ENCODE results near the gene TRIM6.

- TF ChIP-seq COPS2 (conservative IDR thresholded peaks at IDR 0.05) (no peak), CBX1 (IDR thresholded peaks at IDR 0.05; ENCODE audit: low read depth) (no peak), MTF1 (CRISPR knock-in tag; IDR thresholded peaks at IDR 0.05; ENCODE audit: borderline replicate concordance) (no peak), CTCF (IDR thresholded peaks at IDR 0.05 in 2 of 3, conservative IDR thresholded peaks at IDR 0.05 in 1 of 3; ENCODE audit: insufficient read depth in 2 of 3, low read depth in 1 of 3, low read length in 3 of 3) (no peak), CHD1 (IDR thresholded peaks at IDR 0.05; ENCODE audit: low read length) (no peak), IRF2 (CRISPR knock-in tag; IDR thresholded peaks at IDR 0.05) (no peak), ELF1 (tag; IDR thresholded peaks at IDR 0.05) (no peak)
Observed at GRCh38 chr11:5593146-5593545, 3.3 kb upstream of the TRIM6 start.
